GM19438 (cell line): ENCODE results near the gene CADPS.

Experiments used
- ATAC-seq: cut with Tn5 transposase; IDR thresholded peaks from one replicate; pipeline ENCODE4 v1.9.1; 2021; ENCODE audit warnings: low read depth; ENCODE audit not compliant: unreplicated experiment

The CADPS gene

GRCh38 chr3:62700357-62700756 is 174.9 kb downstream of the CADPS start:
- no peak for ATAC-seq

GRCh38 chr3:62699728-62700127 is 175.5 kb downstream of the CADPS start:
- ATAC-seq, result no peak

GRCh38 chr3:62696011-62696410 is 179.2 kb downstream of the CADPS start:
- ATAC-seq, result no peak

GRCh38 chr3:62688812-62689211 is 186.4 kb downstream of the CADPS start:
- ATAC-seq, result no peak

GRCh38 chr3:62688050-62688449 is 187.2 kb downstream of the CADPS start:
- ATAC-seq, result no peak

- ATAC-seq, result no peak
Measured at GRCh38 chr3:62686503-62687294, 188.5 kb downstream of the CADPS start.

GRCh38 chr3:62682826-62683225 is 192.4 kb downstream of the CADPS start:
- no peak for ATAC-seq

DNA sequence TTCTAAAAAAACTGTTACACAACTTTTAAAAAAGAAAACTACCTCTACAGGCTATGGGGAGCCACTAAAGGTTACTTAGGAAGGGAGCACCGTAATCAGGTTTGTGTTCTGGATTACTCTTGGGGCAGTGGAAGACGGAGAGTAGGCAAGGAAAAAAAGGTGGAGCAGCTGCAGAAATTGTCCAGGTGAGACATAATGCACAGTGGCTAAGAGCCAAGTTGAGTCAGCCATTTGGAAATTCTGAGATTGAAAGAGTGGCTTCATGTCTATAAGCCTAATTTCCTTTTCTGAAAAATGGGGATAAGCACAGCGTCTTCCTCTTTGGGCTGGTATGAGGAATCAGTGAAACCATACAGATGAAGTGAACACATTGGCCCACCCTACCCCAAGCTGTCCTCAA is 195.2 kb downstream of the CADPS start:
- no peak for ATAC-seq

- no peak for ATAC-seq
Measured at GRCh38 chr3:62678841-62679240, 196.4 kb downstream of the CADPS start.

DNA sequence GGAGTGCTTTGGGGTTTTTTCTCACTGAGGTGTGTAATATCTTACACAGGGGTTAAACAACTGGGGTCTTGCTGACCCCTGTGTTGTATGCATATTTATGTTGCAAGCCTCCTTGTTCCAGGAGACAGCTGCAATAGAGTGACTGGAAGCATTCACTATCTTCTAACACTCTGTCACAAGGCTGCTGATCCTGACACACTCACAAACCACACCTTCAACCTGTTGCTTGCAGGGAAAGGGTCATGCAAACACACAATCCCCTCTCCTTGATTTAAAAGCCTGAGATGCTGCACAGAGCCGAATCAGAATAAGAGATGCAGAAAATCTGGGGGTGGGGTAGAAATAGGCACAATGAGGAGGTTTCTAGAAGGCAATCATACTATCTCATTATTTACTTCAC is 197.3 kb downstream of the CADPS start:
- ATAC-seq, result no peak

DNA sequence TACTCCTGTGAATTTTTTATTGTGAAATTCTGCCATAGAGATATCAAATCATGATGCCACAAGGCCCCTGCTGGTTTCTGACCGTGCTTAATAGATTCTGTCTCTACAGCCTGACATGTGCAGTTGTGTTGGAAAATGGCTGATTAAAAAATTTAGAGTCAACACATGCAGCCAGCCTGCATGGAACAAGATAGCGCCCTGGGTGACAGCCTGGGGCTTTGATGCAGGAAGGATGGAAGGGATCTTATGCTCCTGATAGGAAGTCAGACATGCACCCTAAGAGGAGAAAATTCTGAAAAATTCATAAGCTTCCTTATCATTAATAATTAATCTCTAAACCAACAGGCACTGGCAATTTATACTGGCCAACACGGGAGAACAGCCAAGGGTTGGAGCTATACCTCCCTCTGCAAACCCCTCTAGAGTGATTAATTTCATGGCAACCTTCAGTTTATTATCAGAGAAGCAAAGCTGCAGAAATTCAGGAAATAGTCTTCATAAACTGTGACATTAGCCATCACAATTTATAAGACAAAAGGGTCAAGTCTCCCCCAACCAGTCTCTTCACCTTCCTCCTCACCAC is 198.4 kb downstream of the CADPS start:
- ATAC-seq, result no peak

GRCh38 chr3:62675492-62675891 is 199.7 kb downstream of the CADPS start:
- no peak for ATAC-seq

DNA sequence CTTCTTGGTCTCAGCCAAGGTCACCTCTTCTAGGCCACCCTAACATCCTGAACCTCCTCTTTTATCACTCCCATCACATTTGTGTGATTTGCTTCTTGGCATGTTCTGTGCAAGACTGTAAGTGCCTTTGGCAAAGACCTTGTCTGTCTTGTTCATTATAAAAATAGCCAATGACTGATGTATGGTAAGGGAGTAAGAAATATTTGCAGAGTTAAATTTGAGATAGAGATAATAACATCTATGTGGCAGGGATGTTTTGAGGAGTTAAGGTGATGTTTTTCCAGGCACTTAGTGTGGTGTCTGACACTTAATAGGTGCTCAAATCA is 202.3 kb downstream of the CADPS start:
- no peak for ATAC-seq

DNA sequence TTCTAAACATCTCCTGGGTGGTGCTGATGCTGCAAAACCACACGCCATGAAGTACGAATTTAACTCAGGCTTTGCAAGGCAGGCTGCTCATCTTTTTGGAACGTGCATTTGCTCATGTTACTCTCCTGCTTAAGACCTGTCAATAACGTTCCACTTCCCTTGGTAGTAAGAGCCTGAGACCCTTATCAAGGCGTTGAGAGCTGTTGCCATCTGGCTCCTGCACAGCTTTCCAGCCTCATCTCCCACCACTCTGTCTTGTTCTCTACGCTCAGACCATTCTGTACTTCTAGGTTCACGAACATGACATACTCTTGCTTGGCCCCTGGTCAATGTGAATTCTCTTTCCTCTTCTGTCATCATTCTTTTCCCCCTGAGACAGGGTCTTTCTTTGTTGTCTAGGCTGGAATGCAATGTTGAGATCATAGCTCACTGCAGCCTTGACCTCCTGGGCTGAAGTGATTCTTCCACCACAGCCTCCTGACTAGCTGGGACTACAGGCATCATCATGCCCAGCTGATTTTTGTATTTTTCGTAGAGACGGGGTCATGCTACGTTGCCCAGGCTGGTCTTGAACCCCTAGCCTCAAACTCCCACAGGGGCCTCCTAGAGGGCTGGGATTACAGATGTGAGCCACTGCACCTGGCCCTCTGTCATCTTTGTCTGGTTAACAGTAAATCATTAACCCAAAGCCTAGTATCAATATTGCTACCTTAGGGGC is 202.8 kb downstream of the CADPS start:
- ATAC-seq, result peak; percentile 86

DNA sequence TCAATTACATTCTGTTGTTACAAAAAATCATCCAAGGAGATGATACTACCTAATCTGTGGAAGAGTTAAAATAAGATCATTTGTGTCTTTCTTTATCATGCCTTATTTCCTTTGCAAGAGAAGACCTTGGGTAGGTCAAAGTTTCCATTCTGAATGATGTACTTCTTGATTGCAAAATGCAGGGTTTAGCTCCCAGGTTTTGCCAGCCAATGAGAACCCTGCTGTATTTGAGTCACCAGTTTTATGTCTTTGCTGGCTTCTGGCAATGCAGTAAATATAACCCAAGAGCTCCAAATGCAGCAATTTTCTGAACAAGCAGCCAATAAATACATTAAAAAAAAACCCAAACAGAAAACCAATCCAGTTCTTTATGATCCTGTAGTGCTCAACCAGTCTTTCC is 204.9 kb downstream of the CADPS start:
- ATAC-seq, result no peak

DNA sequence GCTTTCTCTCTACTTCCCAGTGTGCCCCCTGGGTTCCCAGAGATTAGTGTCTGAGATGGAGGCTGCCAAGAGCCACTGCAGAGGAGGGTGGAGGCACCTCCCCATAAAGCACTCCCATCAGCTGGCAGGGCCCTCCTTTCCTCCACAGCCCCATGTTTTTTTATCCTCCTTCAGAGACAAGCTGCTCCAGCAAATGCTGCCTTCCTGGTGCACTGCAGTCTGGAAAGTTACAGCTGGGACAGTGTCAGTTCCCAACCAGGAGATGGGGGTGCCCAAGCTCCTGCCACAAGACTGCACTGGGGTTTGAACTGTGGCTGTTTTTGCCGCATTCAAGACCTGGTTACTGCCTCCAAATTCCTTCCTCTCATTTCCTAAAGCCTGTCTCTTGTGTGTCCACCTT is 206.1 kb downstream of the CADPS start:
- no peak for ATAC-seq

- no peak for ATAC-seq
Measured at GRCh38 chr3:62667714-62668113, 207.5 kb downstream of the CADPS start.

DNA sequence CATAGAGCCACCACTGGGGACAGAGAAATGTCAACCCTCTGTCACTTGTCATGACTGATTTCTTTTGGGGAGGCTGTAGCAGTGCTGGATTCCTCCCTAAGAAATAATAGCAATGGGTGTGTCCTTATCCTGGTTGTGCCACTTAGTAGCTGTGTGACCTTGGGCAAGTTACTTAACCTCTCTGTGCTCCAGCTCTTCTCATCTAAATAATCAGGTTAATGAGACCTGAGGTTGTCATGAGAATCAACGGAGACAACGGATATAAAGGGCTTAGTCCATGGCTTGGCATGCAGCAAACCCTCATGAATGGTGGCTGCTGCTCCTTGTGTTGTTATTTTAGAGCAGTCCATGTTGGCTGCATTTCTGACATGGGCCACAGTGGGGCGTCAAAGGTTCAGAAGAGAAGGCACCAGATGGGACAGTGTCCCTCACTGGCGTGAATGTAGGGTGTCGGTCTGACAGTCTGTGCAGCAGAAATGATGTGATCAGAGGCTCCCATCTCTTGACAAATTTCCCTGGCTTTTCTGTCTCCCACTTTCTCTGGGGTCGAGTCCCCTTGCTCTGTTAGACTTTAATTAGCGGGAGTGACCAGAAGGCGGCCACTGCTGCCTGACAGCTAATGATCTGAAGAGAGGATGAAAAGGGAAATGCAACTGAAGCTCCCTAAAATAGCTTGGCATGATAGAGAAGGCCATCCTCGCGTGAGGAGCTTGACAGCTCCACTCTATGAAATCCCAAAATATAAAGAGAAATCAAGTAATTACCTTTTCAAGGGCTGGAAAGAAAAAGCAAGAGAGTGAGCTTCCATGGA is 209.4 kb downstream of the CADPS start:
- ATAC-seq, result peak; percentile 88

- ATAC-seq, result no peak
Measured at GRCh38 chr3:62662677-62663076, 212.5 kb downstream of the CADPS start.

- no peak for ATAC-seq
Measured at GRCh38 chr3:62659660-62660059, 215.6 kb downstream of the CADPS start.

- ATAC-seq, result no peak
Measured at GRCh38 chr3:62655691-62656063, 219.5 kb downstream of the CADPS start.
